MM.1S (cell line): ENCODE data around the gene PDLIM5.

Experiments
- DNase-seq: peaks from one replicate; pipeline ENCODE4 v3.0.0-alpha.2; 2015
- H2AFZ ChIP-seq: fragments of 300-600 bp; sonication (generic); 2 replicates; pipeline ENCODE4 v1.6.0; 2016; ENCODE audit warnings: antibody characterized with exemption, low read length
- H3F3A ChIP-seq: fragments of 300-600 bp; sonication (generic); 2 replicates; pipeline ENCODE4 v1.6.1; 2016; ENCODE audit warnings: mild to moderate bottlenecking, antibody characterized with exemption, low read length, moderate library complexity, mixed read lengths; ENCODE audit not compliant: insufficient read depth
- H3K27ac ChIP-seq: fragments of 300-600 bp; sonication (generic); 2 replicates; pipeline ENCODE4 v1.5.1; 2016; ENCODE audit warnings: mild to moderate bottlenecking, low read length
- H3K27me3 ChIP-seq: fragments of 300-600 bp; sonication (generic); replicated peaks from 2 replicates; pipeline ENCODE4 v1.6.0; 2016; ENCODE audit warnings: low read length; ENCODE audit not compliant: insufficient read depth
- H3K36me3 ChIP-seq: fragments of 300-600 bp; sonication (generic); replicated peaks from 2 replicates; pipeline ENCODE4 v1.6.1; 2016; ENCODE audit warnings: mild to moderate bottlenecking, low read length, mixed read lengths; ENCODE audit not compliant: insufficient read depth
- H3K4me1 ChIP-seq: fragments of 300-600 bp; sonication (generic); 2 replicates; pipeline ENCODE4 v1.6.1; 2016; ENCODE audit warnings: low read length, mixed read lengths
- H3K4me2 ChIP-seq: fragments of 300-600 bp; sonication (generic); 2 replicates; pipeline ENCODE4 v1.6.0; 2016; ENCODE audit warnings: low read depth, low read length
- H3K4me3 ChIP-seq: fragments of 300-600 bp; sonication (generic); 2 replicates; pipeline ENCODE4 v1.5.1; 2016; ENCODE audit warnings: low read length, mixed read lengths
- H3K79me2 ChIP-seq: fragments of 300-600 bp; sonication (generic); 2 replicates; pipeline ENCODE4 v1.6.1; 2016; ENCODE audit warnings: mixed run types, low read length, mixed read lengths
- H3K9ac ChIP-seq: fragments of 300-600 bp; sonication (generic); 2 replicates; pipeline ENCODE4 v1.6.1; 2016; ENCODE audit warnings: low read length, mixed read lengths
- H3K9me2 ChIP-seq: fragments of 300-600 bp; sonication (generic); replicated peaks from 2 replicates; pipeline ENCODE4 v1.6.1; 2016; ENCODE audit warnings: mild to moderate bottlenecking, low read length, mixed read lengths; ENCODE audit not compliant: insufficient read depth
- H3K9me3 ChIP-seq: fragments of 300-600 bp; sonication (generic); replicated peaks from 2 replicates; pipeline ENCODE4 v1.6.1; 2016; ENCODE audit warnings: mild to moderate bottlenecking, low read length, mixed read lengths; ENCODE audit not compliant: insufficient read depth
- H4K20me1 ChIP-seq: fragments of 300-600 bp; sonication (generic); 2 replicates; pipeline ENCODE4 v1.6.1; 2016; ENCODE audit warnings: mild to moderate bottlenecking, low read length, moderate library complexity, mixed read lengths; ENCODE audit not compliant: insufficient read depth
- EZH2 ChIP-seq: fragments of 300-600 bp; sonication (generic); optimal IDR thresholded peaks from 2 replicates; pipeline ENCODE3; 2017; ENCODE audit warnings: low read depth, mild to moderate bottlenecking, antibody characterized with exemption, low read length, mixed read lengths
- EZH2phosphoT487 ChIP-seq: fragments of 300-600 bp; sonication (generic); IDR thresholded peaks from 2 replicates; pipeline ENCODE4 v1.6.1; 2018; ENCODE audit warnings: antibody characterized with exemption, low read length
- TF ChIP-seq, protein P1 (sequence below): fragments of 300-600 bp; sonication (generic); IDR thresholded peaks from 2 replicates; pipeline ENCODE4 v1.5.1; 2016; ENCODE audit warnings: antibody characterized with exemption, low read length, mixed read lengths

Gene PDLIM5

DNA sequence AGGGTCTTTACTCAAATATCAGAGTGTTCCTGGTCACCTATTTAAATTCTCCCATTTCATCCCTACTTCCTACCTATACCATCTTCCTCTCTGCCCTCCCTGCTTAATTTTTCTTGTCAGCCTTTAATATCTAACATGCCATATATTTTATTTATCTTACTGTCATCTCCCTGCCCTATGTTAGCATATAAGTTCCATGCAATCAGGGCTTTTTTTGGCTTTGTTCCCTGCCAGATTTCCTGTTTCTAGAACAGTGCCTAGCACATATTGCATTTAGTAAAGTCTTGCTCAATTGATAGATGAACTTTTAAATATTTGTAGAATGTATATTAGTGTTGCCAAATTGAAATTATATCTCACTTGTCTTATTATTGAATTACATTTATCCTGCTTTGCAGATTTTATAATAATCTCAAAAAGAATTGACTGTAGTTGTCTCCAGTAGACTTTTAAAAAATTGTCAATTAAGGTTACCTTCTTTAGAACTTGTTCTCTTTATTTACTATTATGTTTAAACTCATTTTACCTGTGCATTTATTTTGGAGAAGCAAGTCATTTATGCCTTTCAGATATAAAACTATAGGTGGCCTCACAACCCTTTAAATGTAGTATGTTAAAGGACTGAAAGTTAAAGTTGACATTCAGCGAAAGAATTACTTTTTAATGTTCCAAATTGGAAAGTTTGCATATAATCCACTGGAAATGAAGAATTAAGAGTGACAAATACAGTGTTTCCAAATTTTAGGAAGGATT lies 197.8 kb downstream of the PDLIM5 start:
- H3K9me3 ChIP-seq: no peaks in the 10 kb centered on the region
- H2AFZ ChIP-seq: no peak overlapping the region
- H3K79me2 ChIP-seq: no peaks in the 10 kb centered on the region
- no peak for TF ChIP-seq EZH2
- TF ChIP-seq, protein P1, sequence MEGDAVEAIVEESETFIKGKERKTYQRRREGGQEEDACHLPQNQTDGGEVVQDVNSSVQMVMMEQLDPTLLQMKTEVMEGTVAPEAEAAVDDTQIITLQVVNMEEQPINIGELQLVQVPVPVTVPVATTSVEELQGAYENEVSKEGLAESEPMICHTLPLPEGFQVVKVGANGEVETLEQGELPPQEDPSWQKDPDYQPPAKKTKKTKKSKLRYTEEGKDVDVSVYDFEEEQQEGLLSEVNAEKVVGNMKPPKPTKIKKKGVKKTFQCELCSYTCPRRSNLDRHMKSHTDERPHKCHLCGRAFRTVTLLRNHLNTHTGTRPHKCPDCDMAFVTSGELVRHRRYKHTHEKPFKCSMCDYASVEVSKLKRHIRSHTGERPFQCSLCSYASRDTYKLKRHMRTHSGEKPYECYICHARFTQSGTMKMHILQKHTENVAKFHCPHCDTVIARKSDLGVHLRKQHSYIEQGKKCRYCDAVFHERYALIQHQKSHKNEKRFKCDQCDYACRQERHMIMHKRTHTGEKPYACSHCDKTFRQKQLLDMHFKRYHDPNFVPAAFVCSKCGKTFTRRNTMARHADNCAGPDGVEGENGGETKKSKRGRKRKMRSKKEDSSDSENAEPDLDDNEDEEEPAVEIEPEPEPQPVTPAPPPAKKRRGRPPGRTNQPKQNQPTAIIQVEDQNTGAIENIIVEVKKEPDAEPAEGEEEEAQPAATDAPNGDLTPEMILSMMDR: no peak
- no peak for TF ChIP-seq EZH2phosphoT487
- H3K36me3 ChIP-seq: no peaks in the 10 kb centered on the region
- no peaks in the 10 kb centered on the region for H4K20me1 ChIP-seq
- H3K9me2 ChIP-seq: no peaks in the 10 kb centered on the region
- no peaks in the 10 kb centered on the region for H3K4me1 ChIP-seq
- no peak for DNase-seq
- H3K4me2 ChIP-seq: no peak overlapping the region
- no peaks in the 10 kb centered on the region for H3K27me3 ChIP-seq
- no peaks in the 10 kb centered on the region for H3F3A ChIP-seq
- no peak overlapping the region for H3K4me3 ChIP-seq
- no peak overlapping the region for H3K27ac ChIP-seq
- no peak overlapping the region for H3K9ac ChIP-seq

DNA sequence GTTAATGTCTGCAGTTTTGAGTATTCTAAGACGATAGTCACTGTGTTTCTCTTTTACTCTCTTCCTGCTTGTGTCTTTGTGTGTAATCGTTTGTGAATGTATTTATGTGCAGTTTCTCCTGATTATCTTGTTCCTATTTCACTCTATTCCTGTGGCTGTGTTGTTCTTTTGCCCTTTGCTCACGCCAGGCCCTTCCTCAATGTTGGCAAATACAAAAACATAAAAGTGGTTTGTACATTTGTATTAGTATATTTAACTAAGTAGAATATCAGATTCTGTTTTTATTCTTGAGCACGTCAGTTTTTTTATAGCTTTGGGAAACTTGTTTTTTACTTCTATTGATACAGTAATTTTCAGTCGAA lies 198.4 kb downstream of the PDLIM5 start:
- no peaks in the 10 kb centered on the region for H3K9me3 ChIP-seq
- H2AFZ ChIP-seq: no peak overlapping the region
- H3K79me2 ChIP-seq: no peaks in the 10 kb centered on the region
- no peak overlapping the region for H3K4me2 ChIP-seq
- no peaks in the 10 kb centered on the region for H3K4me1 ChIP-seq
- H3K4me3 ChIP-seq: no peak overlapping the region
- no peaks in the 10 kb centered on the region for H3K9me2 ChIP-seq
- no peak overlapping the region for H3K27ac ChIP-seq
- no peak overlapping the region for H3K9ac ChIP-seq
- H3F3A ChIP-seq: no peaks in the 10 kb centered on the region
- no peak for DNase-seq
- H3K27me3 ChIP-seq: no peaks in the 10 kb centered on the region
- no peaks in the 10 kb centered on the region for H4K20me1 ChIP-seq
- TF ChIP-seq EZH2 (no peak), EZH2phosphoT487 (no peak)
- TF ChIP-seq, protein P1: no peak
- H3K36me3 ChIP-seq: no peaks in the 10 kb centered on the region

DNA sequence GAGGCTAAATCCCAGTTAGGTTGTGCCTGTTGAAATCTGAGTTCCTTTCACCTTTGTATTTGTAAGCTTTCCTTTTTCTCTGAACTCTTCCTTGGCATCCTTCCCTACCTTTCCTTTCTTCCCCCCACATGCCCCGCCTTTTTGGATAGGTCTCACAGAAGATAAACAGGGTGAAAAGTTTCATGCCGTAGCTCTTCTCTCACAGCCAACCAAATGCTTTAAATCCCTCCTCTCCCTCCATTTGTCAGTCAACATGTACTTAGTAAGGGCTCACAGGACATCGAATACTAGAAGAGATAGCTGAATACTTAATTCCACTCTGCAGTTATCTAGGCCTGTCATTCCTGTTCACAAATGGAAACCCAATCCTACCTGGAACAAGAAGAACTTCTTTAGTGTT lies 198.9 kb downstream of the PDLIM5 start:
- TF ChIP-seq EZH2phosphoT487: no peak
- TF ChIP-seq, protein P1: no peak
- Histone ChIP-seq H3K9ac (no peak overlapping the region), H2AFZ (no peak overlapping the region), H3K9me3 (no peaks in the 10 kb centered on the region), H3K4me1 (no peaks in the 10 kb centered on the region), H3F3A (no peaks in the 10 kb centered on the region), H3K27ac (no peak overlapping the region), H3K36me3 (no peaks in the 10 kb centered on the region), H4K20me1 (no peaks in the 10 kb centered on the region), H3K79me2 (no peaks in the 10 kb centered on the region), H3K4me3 (no peak overlapping the region), H3K9me2 (no peaks in the 10 kb centered on the region), H3K4me2 (no peak overlapping the region), H3K27me3 (no peaks in the 10 kb centered on the region)
- DNase-seq: no peak
